Measurements from ENCODE around the gene IGFBP5. TPM values are rescaled to one million over a fixed set of nuclear protein-coding genes. Genes with fewer than 3 reads are reported as not detected.

Gene IGFBP5
- polyA plus RNA-seq, 1 donor = 58.4 TPM

- Histone ChIP-seq H3K4me1 (ENCODE audit: control insufficient read depth, insufficient read depth, low read length) (peaks cover 1% of the 10 kb centered on the region), H3K27me3 (ENCODE audit: control insufficient read depth, insufficient read depth, low read length) (no peaks in the 10 kb centered on the region), H3K27ac (ENCODE audit: low read length) (no peak overlapping the region), H3K36me3 (ENCODE audit: control insufficient read depth, insufficient read depth, low read length) (peaks cover 8% of the 10 kb centered on the region), H3K9me3 (ENCODE audit: control insufficient read depth, low read depth, low read length) (no peaks in the 10 kb centered on the region), H3K4me3 (ENCODE audit: low read length) (no peak overlapping the region)
- no peak for DNase-seq
- WGBS (ENCODE audit: insufficient coverage, low lambda C conversion rate) = no CpG with 5 or more reads among the region's 11 CpGs
Measured at GRCh38 chr2:216671081-216671411, 24.3 kb downstream of the IGFBP5 start.

- Histone ChIP-seq H3K36me3 (ENCODE audit: control insufficient read depth, insufficient read depth, low read length) (peaks cover 8% of the 10 kb centered on the region), H3K4me1 (ENCODE audit: control insufficient read depth, insufficient read depth, low read length) (peaks cover 7% of the 10 kb centered on the region), H3K9me3 (ENCODE audit: control insufficient read depth, low read depth, low read length) (no peaks in the 10 kb centered on the region), H3K27ac (ENCODE audit: low read length) (no peak overlapping the region), H3K27me3 (ENCODE audit: control insufficient read depth, insufficient read depth, low read length) (no peaks in the 10 kb centered on the region), H3K4me3 (ENCODE audit: low read length) (no peak overlapping the region)
- WGBS (ENCODE audit: insufficient coverage, low lambda C conversion rate) = 96% methylated on average over 4 of the region's 17 CpGs
- DNase-seq = no peak
Measured at GRCh38 chr2:216670266-216671080, 24.9 kb downstream of the IGFBP5 start.

- peaks cover 20% of the 10 kb centered on the region for H3K4me1 ChIP-seq (ENCODE audit: control insufficient read depth, insufficient read depth, low read length)
- peaks cover 20% of the 10 kb centered on the region for H3K36me3 ChIP-seq (ENCODE audit: control insufficient read depth, insufficient read depth, low read length)
- no peaks in the 10 kb centered on the region for H3K27me3 ChIP-seq (ENCODE audit: control insufficient read depth, insufficient read depth, low read length)
- H3K27ac ChIP-seq (ENCODE audit: low read length) = no peak overlapping the region
- DNase-seq = peak; percentile 69 to 73
- H3K9me3 ChIP-seq (ENCODE audit: control insufficient read depth, low read depth, low read length) = no peaks in the 10 kb centered on the region
- WGBS (ENCODE audit: insufficient coverage, low lambda C conversion rate) = 40% methylated on average over 1 of the region's 9 CpGs
- H3K4me3 ChIP-seq (ENCODE audit: low read length) = no peak overlapping the region
Measured at GRCh38 chr2:216666461-216667233, 28.7 kb downstream of the IGFBP5 start.

GRCh38 chr2:216665717-216666116, 29.6 kb downstream of the IGFBP5 start:
- Histone ChIP-seq H3K4me1 (ENCODE audit: control insufficient read depth, insufficient read depth, low read length) (peaks cover 20% of the 10 kb centered on the region), H3K9me3 (ENCODE audit: control insufficient read depth, low read depth, low read length) (no peaks in the 10 kb centered on the region), H3K4me3 (ENCODE audit: low read length) (no peak overlapping the region), H3K27me3 (ENCODE audit: control insufficient read depth, insufficient read depth, low read length) (no peaks in the 10 kb centered on the region), H3K36me3 (ENCODE audit: control insufficient read depth, insufficient read depth, low read length) (peaks cover 29% of the 10 kb centered on the region), H3K27ac (ENCODE audit: low read length) (no peak overlapping the region)
- peak in 1 of 2 donors; percentile 55 for DNase-seq
- no CpG with 5 or more reads among the region's 12 CpGs for WGBS (ENCODE audit: insufficient coverage, low lambda C conversion rate)

GRCh38 chr2:216665242-216665641, 30.1 kb downstream of the IGFBP5 start:
- H3K4me3 ChIP-seq (ENCODE audit: low read length) = no peak overlapping the region
- H3K4me1 ChIP-seq (ENCODE audit: control insufficient read depth, insufficient read depth, low read length) = peaks cover 20% of the 10 kb centered on the region
- H3K27ac ChIP-seq (ENCODE audit: low read length) = peak overlapping the region; percentile 32
- peaks cover 34% of the 10 kb centered on the region for H3K36me3 ChIP-seq (ENCODE audit: control insufficient read depth, insufficient read depth, low read length)
- peak in 1 of 2 donors; percentile 42 for DNase-seq
- H3K27me3 ChIP-seq (ENCODE audit: control insufficient read depth, insufficient read depth, low read length) = no peaks in the 10 kb centered on the region
- no peaks in the 10 kb centered on the region for H3K9me3 ChIP-seq (ENCODE audit: control insufficient read depth, low read depth, low read length)
- WGBS (ENCODE audit: insufficient coverage, low lambda C conversion rate) = no CpG with 5 or more reads among the region's 7 CpGs

- DNase-seq = peak in 1 of 2 donors; percentile 78
- Histone ChIP-seq H3K27me3 (ENCODE audit: control insufficient read depth, insufficient read depth, low read length) (no peaks in the 10 kb centered on the region), H3K4me1 (ENCODE audit: control insufficient read depth, insufficient read depth, low read length) (peaks cover 21% of the 10 kb centered on the region), H3K36me3 (ENCODE audit: control insufficient read depth, insufficient read depth, low read length) (peaks cover 37% of the 10 kb centered on the region), H3K27ac (ENCODE audit: low read length) (peak overlapping the region; percentile 32), H3K9me3 (ENCODE audit: control insufficient read depth, low read depth, low read length) (no peaks in the 10 kb centered on the region), H3K4me3 (ENCODE audit: low read length) (no peak overlapping the region)
- whole genome bisulfite sequencing (ENCODE audit: insufficient coverage, low lambda C conversion rate) = no CpG with 5 or more reads among the region's 6 CpGs
Measured at GRCh38 chr2:216664593-216665034, 30.7 kb downstream of the IGFBP5 start.

- Histone ChIP-seq H3K9me3 (ENCODE audit: control insufficient read depth, low read depth, low read length) (no peaks in the 10 kb centered on the region), H3K4me3 (ENCODE audit: low read length) (no peak overlapping the region), H3K36me3 (ENCODE audit: control insufficient read depth, insufficient read depth, low read length) (peaks cover 37% of the 10 kb centered on the region), H3K27me3 (ENCODE audit: control insufficient read depth, insufficient read depth, low read length) (no peaks in the 10 kb centered on the region), H3K27ac (ENCODE audit: low read length) (no peak overlapping the region), H3K4me1 (ENCODE audit: control insufficient read depth, insufficient read depth, low read length) (peaks cover 29% of the 10 kb centered on the region)
- no CpG with 5 or more reads among the region's 18 CpGs for WGBS (ENCODE audit: insufficient coverage, low lambda C conversion rate)
- no peak for DNase-seq
Measured at GRCh38 chr2:216663846-216664245, 31.5 kb downstream of the IGFBP5 start.

- Histone ChIP-seq H3K27ac (ENCODE audit: low read length) (no peak overlapping the region), H3K27me3 (ENCODE audit: control insufficient read depth, insufficient read depth, low read length) (no peaks in the 10 kb centered on the region), H3K4me3 (ENCODE audit: low read length) (no peak overlapping the region), H3K9me3 (ENCODE audit: control insufficient read depth, low read depth, low read length) (no peaks in the 10 kb centered on the region), H3K4me1 (ENCODE audit: control insufficient read depth, insufficient read depth, low read length) (peaks cover 36% of the 10 kb centered on the region), H3K36me3 (ENCODE audit: control insufficient read depth, insufficient read depth, low read length) (peaks cover 37% of the 10 kb centered on the region)
- no CpG with 5 or more reads among the region's 1 CpG for WGBS (ENCODE audit: insufficient coverage, low lambda C conversion rate)
- no peak for DNase-seq
Measured at GRCh38 chr2:216663106-216663505, 32.2 kb downstream of the IGFBP5 start.

- Histone ChIP-seq H3K27me3 (ENCODE audit: control insufficient read depth, insufficient read depth, low read length) (no peaks in the 10 kb centered on the region), H3K36me3 (ENCODE audit: control insufficient read depth, insufficient read depth, low read length) (peaks cover 40% of the 10 kb centered on the region), H3K27ac (ENCODE audit: low read length) (no peak overlapping the region), H3K4me3 (ENCODE audit: low read length) (no peak overlapping the region), H3K9me3 (ENCODE audit: control insufficient read depth, low read depth, low read length) (no peaks in the 10 kb centered on the region), H3K4me1 (ENCODE audit: control insufficient read depth, insufficient read depth, low read length) (peaks cover 45% of the 10 kb centered on the region)
- no peak for DNase-seq
- 67% methylated on average over 1 of the region's 20 CpGs for WGBS (ENCODE audit: insufficient coverage, low lambda C conversion rate)
Measured at GRCh38 chr2:216661639-216662375, 33.5 kb downstream of the IGFBP5 start.

- Histone ChIP-seq H3K27me3 (ENCODE audit: control insufficient read depth, insufficient read depth, low read length) (no peaks in the 10 kb centered on the region), H3K4me1 (ENCODE audit: control insufficient read depth, insufficient read depth, low read length) (peaks cover 44% of the 10 kb centered on the region), H3K9me3 (ENCODE audit: control insufficient read depth, low read depth, low read length) (no peaks in the 10 kb centered on the region), H3K4me3 (ENCODE audit: low read length) (no peak overlapping the region), H3K36me3 (ENCODE audit: control insufficient read depth, insufficient read depth, low read length) (peaks cover 45% of the 10 kb centered on the region), H3K27ac (ENCODE audit: low read length) (no peak overlapping the region)
- no CpG with 5 or more reads among the region's 5 CpGs for WGBS (ENCODE audit: insufficient coverage, low lambda C conversion rate)
- DNase-seq = no peak
Measured at GRCh38 chr2:216661051-216661450, 34.3 kb downstream of the IGFBP5 start.

Measured in large intestine (tissue), 3 donors.